DOHH2 (cell line): Measurements from ENCODE around the gene SSUH2.
"Not testable (repeated sequence)": the region's sequence is repeated elsewhere in the genome, so short reads cannot be mapped to it uniquely, and the experiment has no call there.

Experiments
- CTCF ChIP-seq: fragments of 200-600 bp; sonication (generic); IDR thresholded peaks from one replicate; pipeline ENCODE4 v1.5.1; 2014; ENCODE audit warnings: antibody characterized with exemption, mild to moderate bottlenecking, low read depth, low read length; ENCODE audit not compliant: poor library complexity, severe bottlenecking
- EZH2phosphoT487 ChIP-seq: fragments of 200-600 bp; sonication (generic); IDR thresholded peaks from 2 replicates; pipeline ENCODE4 v1.6.1; 2017; ENCODE audit warnings: borderline replicate concordance, mild to moderate bottlenecking, antibody characterized with exemption, low read length, moderate library complexity, mixed read lengths

GRCh38 chr3:8677258-8677657 lies 32.7 kb upstream of the SSUH2 start:
- TF ChIP-seq CTCF, EZH2phosphoT487: not testable (repeated sequence)
